NCI-H2171 treated with DMSO at 0.1 percent for 48 hours (cell line): ENCODE data around the gene LRRC4C.
"Not testable (repeated sequence)": the region's sequence is repeated elsewhere in the genome, so short reads cannot be mapped to it uniquely, and the experiment has no call there.

Experiments used
- DNase-seq: peaks from one replicate; lab custom pipeline; 2025; lab: John Stamatoyannopoulos, UW

Gene LRRC4C

GRCh38 chr11:40230821-40231220 lies 1228.6 kb downstream of the LRRC4C start:
- no peak for DNase-seq

GRCh38 chr11:40228662-40229061 lies 1230.8 kb downstream of the LRRC4C start:
- no peak for DNase-seq

- no peak for DNase-seq
Observed at GRCh38 chr11:40227730-40228129, 1231.7 kb downstream of the LRRC4C start.

- DNase-seq, result no peak
Observed at GRCh38 chr11:40226654-40227053, 1232.8 kb downstream of the LRRC4C start.

- no peak for DNase-seq
Observed at GRCh38 chr11:40223596-40224330, 1235.7 kb downstream of the LRRC4C start.

GRCh38 chr11:40219401-40219800 lies 1240.1 kb downstream of the LRRC4C start:
- no peak for DNase-seq

GRCh38 chr11:40215556-40215955 lies 1243.9 kb downstream of the LRRC4C start:
- no peak for DNase-seq

- no peak for DNase-seq
Observed at GRCh38 chr11:40207416-40207815, 1252.0 kb downstream of the LRRC4C start.

- DNase-seq, result no peak
Observed at GRCh38 chr11:40204228-40204627, 1255.2 kb downstream of the LRRC4C start.

- no peak for DNase-seq
Observed at GRCh38 chr11:40203606-40204005, 1255.8 kb downstream of the LRRC4C start.

GRCh38 chr11:40202589-40203270 lies 1256.7 kb downstream of the LRRC4C start:
- no peak for DNase-seq

- not testable (repeated sequence) for DNase-seq
Observed at GRCh38 chr11:40192590-40192989, 1266.9 kb downstream of the LRRC4C start.

GRCh38 chr11:40190294-40190693 lies 1269.2 kb downstream of the LRRC4C start:
- DNase-seq, result no peak

GRCh38 chr11:40188848-40189247 lies 1270.6 kb downstream of the LRRC4C start:
- DNase-seq, result no peak

GRCh38 chr11:40187295-40187694 lies 1272.2 kb downstream of the LRRC4C start:
- DNase-seq, result no peak

- no peak for DNase-seq
Observed at GRCh38 chr11:40186437-40187263, 1272.8 kb downstream of the LRRC4C start.

GRCh38 chr11:40185793-40186192 lies 1273.7 kb downstream of the LRRC4C start:
- DNase-seq, result no peak

GRCh38 chr11:40183073-40184064 lies 1276.1 kb downstream of the LRRC4C start:
- DNase-seq, result no peak

- DNase-seq, result no peak
Observed at GRCh38 chr11:40179541-40179940, 1279.9 kb downstream of the LRRC4C start.

GRCh38 chr11:40178470-40178869 lies 1281.0 kb downstream of the LRRC4C start:
- DNase-seq, result no peak

GRCh38 chr11:40175980-40176379 lies 1283.5 kb downstream of the LRRC4C start:
- DNase-seq, result no peak
